Hepatocyte (in vitro differentiated cells): ENCODE measurements around the gene SV2C. TPM values are rescaled to one million over a fixed set of nuclear protein-coding genes. Genes with fewer than 3 reads are reported as not detected.

ENCODE experiments used
- DNase-seq: peaks from one replicate; pipeline ENCODE4 v3.0.0-alpha.2; 2016; ENCODE audit warnings: low spot score
- H2AFZ ChIP-seq: fragments of 200-600 bp; sonication (generic); 2 replicates; pipeline ENCODE4 v1.6.0; 2016; ENCODE audit warnings: antibody characterized with exemption, mild to moderate bottlenecking
- H3K27ac ChIP-seq: fragments of 200-600 bp; sonication (generic); 2 replicates; pipeline ENCODE4 v1.5.1; 2016; ENCODE audit warnings: mild to moderate bottlenecking
- H3K27me3 ChIP-seq: fragments of 200-600 bp; sonication (generic); 2 replicates; pipeline ENCODE4 v1.6.1; 2016
- H3K36me3 ChIP-seq: fragments of 200-600 bp; sonication (generic); replicated peaks from 2 replicates; pipeline ENCODE4 v1.5.1; 2016; ENCODE audit warnings: low read depth; ENCODE audit not compliant: insufficient read depth
- H3K4me1 ChIP-seq: fragments of 200-600 bp; sonication (generic); 2 replicates; pipeline ENCODE4 v1.5.1; 2016; ENCODE audit warnings: mild to moderate bottlenecking, moderate library complexity; ENCODE audit not compliant: insufficient read depth
- H3K4me2 ChIP-seq: fragments of 200-600 bp; sonication (generic); 2 replicates; pipeline ENCODE4 v1.6.0; 2016
- H3K4me3 ChIP-seq: fragments of 200-600 bp; sonication (generic); 2 replicates; pipeline ENCODE4 v1.5.1; 2016; ENCODE audit warnings: mild to moderate bottlenecking
- H3K79me2 ChIP-seq: fragments of 200-600 bp; sonication (generic); 2 replicates; pipeline ENCODE4 v1.6.0; 2017; ENCODE audit warnings: mild to moderate bottlenecking
- H3K9me2 ChIP-seq: fragments of 200-600 bp; sonication (generic); replicated peaks from 2 replicates; pipeline ENCODE4 v1.6.0; 2017; ENCODE audit warnings: mild to moderate bottlenecking; ENCODE audit not compliant: insufficient read depth
- H3K9me3 ChIP-seq: fragments of 200-600 bp; sonication (generic); 2 replicates; pipeline ENCODE4 v1.5.1; 2016; ENCODE audit warnings: low read depth, mild to moderate bottlenecking
- H4K20me1 ChIP-seq: fragments of 200-600 bp; sonication (generic); 2 replicates; pipeline ENCODE4 v1.6.0; 2016; ENCODE audit warnings: mild to moderate bottlenecking; ENCODE audit not compliant: insufficient read depth, poor library complexity, severe bottlenecking
- CTCF ChIP-seq: fragments of 200-600 bp; sonication (generic); IDR thresholded peaks from 2 replicates; pipeline ENCODE4 v1.5.1; 2016; ENCODE audit warnings: antibody characterized with exemption, mild to moderate bottlenecking; ENCODE audit not compliant: poor library complexity
- EZH2 ChIP-seq: fragments of 200-600 bp; sonication (generic); IDR thresholded peaks from 2 replicates; pipeline ENCODE4 v1.6.1; 2016; ENCODE audit warnings: antibody characterized with exemption, mild to moderate bottlenecking, borderline replicate concordance
- EZH2phosphoT487 ChIP-seq: fragments of 200-600 bp; sonication (generic); IDR thresholded peaks from one replicate; pipeline ENCODE4 v1.6.1; 2018; ENCODE audit warnings: antibody characterized with exemption, mild to moderate bottlenecking, low read depth, moderate library complexity; ENCODE audit not compliant: unreplicated experiment, severe bottlenecking
- WGBS: methylation state at CpG from one replicate; pipeline ENCODE4 v1.1.6; 2016; ENCODE audit warnings: low lambda C conversion rate; ENCODE audit errors: missing lambda C conversion rate; 5-methylcytosine and 5-hydroxymethylcytosine counted together
- polyA plus RNA-seq: library from polyadenylated mRNA; unstranded; fragments of >200 nt; fragmentation: Nextera tagmentation; extraction: Ambion mirVana; gene quantifications from 2 replicates; pipeline ENCODE4 v1.2.1, GENCODE V29; 2016
- total RNA-seq: library from RNA; depleted of rRNA; stranded (reverse); fragments of >200 nt; gene quantifications from 2 replicates; pipeline ENCODE4 v1.2.3, GENCODE V29; 2014

Gene SV2C
- total and polyA plus RNA-seq, 2 experiments from 2014 or later = under 0.01 to 0.05 TPM

- 76% methylated on average over 5 of the region's 5 CpGs for WGBS
- no peaks in the 10 kb centered on the region for H3K9me3 ChIP-seq
Measured at GRCh38 chr5:76145945-76146344, 62.8 kb downstream of the SV2C start.

GRCh38 chr5:76149636-76150035 lies 66.5 kb downstream of the SV2C start:
- no peaks in the 10 kb centered on the region for H3K36me3 ChIP-seq
- H3K4me2 ChIP-seq = no peak overlapping the region
- H3K27ac ChIP-seq = no peak overlapping the region
- TF ChIP-seq CTCF = no peak
- no peak for TF ChIP-seq EZH2
- no peak for TF ChIP-seq EZH2phosphoT487
- H3K9me2 ChIP-seq = no peaks in the 10 kb centered on the region
- WGBS = 33% methylated on average over 1 of the region's 1 CpG
- no peak for DNase-seq
- no peak overlapping the region for H3K4me3 ChIP-seq
- no peaks in the 10 kb centered on the region for H3K27me3 ChIP-seq
- H3K79me2 ChIP-seq = no peaks in the 10 kb centered on the region
- H3K4me1 ChIP-seq = no peaks in the 10 kb centered on the region
- H2AFZ ChIP-seq = no peak overlapping the region
- H3K9me3 ChIP-seq = no peaks in the 10 kb centered on the region
- H4K20me1 ChIP-seq = no peaks in the 10 kb centered on the region

More at GRCh38 chr5:76145945-76146344, 62.8 kb downstream of the SV2C start:
- no peaks in the 10 kb centered on the region for H3K27me3 ChIP-seq
- no peak overlapping the region for H2AFZ ChIP-seq
- H4K20me1 ChIP-seq = no peaks in the 10 kb centered on the region
- no peaks in the 10 kb centered on the region for H3K36me3 ChIP-seq
- TF ChIP-seq EZH2phosphoT487 = no peak
- peak; percentile 18 for TF ChIP-seq CTCF
- DNase-seq = peak; percentile 22
- H3K79me2 ChIP-seq = no peaks in the 10 kb centered on the region
- H3K9me2 ChIP-seq = no peaks in the 10 kb centered on the region
- H3K4me1 ChIP-seq = no peaks in the 10 kb centered on the region
- H3K4me2 ChIP-seq = no peak overlapping the region
- no peak overlapping the region for H3K4me3 ChIP-seq
- H3K27ac ChIP-seq = no peak overlapping the region

GRCh38 chr5:76152161-76152560 lies 69.0 kb downstream of the SV2C start:
- TF ChIP-seq EZH2phosphoT487 = no peak
- TF ChIP-seq CTCF = no peak
- TF ChIP-seq EZH2 = no peak
- Histone ChIP-seq H3K4me3 (no peak overlapping the region), H2AFZ (no peak overlapping the region), H3K9me2 (no peaks in the 10 kb centered on the region), H3K27me3 (no peaks in the 10 kb centered on the region), H3K9me3 (no peaks in the 10 kb centered on the region), H3K4me1 (no peaks in the 10 kb centered on the region), H3K27ac (no peak overlapping the region), H3K79me2 (no peaks in the 10 kb centered on the region), H3K4me2 (no peak overlapping the region), H3K36me3 (no peaks in the 10 kb centered on the region), H4K20me1 (no peaks in the 10 kb centered on the region)
- WGBS = 66% methylated on average over 3 of the region's 3 CpGs
- no peak for DNase-seq

- Histone ChIP-seq H3K9me3 (no peaks in the 10 kb centered on the region), H3K79me2 (no peaks in the 10 kb centered on the region), H4K20me1 (no peaks in the 10 kb centered on the region), H2AFZ (no peak overlapping the region), H3K27ac (no peak overlapping the region), H3K4me3 (no peak overlapping the region), H3K4me1 (no peaks in the 10 kb centered on the region), H3K4me2 (no peak overlapping the region), H3K36me3 (no peaks in the 10 kb centered on the region), H3K27me3 (no peaks in the 10 kb centered on the region), H3K9me2 (no peaks in the 10 kb centered on the region)
- no peak for DNase-seq
- no peak for TF ChIP-seq CTCF
- no peak for TF ChIP-seq EZH2phosphoT487
- TF ChIP-seq EZH2 = no peak
- WGBS = 82% methylated on average over 1 of the region's 1 CpG
Measured at GRCh38 chr5:76152700-76153099, 69.5 kb downstream of the SV2C start.
